ENCODE measurements around the gene CNKSR3. TPM values are rescaled to one million over a fixed set of nuclear protein-coding genes. Genes with fewer than 3 reads are reported as not detected.

The CNKSR3 gene
- polyA plus RNA-seq, 3 donors: not detected

DNA sequence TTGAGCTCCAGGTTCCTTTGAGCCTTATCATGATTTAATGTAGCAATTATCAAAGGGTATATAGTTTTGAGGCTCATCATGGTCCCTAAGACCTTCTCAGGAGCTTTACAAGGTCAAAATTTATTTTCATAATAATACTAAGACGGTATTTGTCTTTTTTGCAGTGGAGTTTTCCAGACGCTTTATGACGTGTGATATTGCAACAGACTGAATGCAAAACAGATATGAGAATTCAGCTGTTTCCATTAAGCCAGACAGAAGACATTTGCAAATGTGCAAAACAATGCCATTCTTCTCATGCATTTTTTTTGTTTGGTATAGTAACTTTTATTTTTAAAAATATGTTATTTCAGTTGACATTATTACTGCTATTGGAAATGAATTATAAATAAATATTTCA, 24.7 kb upstream of the CNKSR3 start:
- TF ChIP-seq, protein P1, sequence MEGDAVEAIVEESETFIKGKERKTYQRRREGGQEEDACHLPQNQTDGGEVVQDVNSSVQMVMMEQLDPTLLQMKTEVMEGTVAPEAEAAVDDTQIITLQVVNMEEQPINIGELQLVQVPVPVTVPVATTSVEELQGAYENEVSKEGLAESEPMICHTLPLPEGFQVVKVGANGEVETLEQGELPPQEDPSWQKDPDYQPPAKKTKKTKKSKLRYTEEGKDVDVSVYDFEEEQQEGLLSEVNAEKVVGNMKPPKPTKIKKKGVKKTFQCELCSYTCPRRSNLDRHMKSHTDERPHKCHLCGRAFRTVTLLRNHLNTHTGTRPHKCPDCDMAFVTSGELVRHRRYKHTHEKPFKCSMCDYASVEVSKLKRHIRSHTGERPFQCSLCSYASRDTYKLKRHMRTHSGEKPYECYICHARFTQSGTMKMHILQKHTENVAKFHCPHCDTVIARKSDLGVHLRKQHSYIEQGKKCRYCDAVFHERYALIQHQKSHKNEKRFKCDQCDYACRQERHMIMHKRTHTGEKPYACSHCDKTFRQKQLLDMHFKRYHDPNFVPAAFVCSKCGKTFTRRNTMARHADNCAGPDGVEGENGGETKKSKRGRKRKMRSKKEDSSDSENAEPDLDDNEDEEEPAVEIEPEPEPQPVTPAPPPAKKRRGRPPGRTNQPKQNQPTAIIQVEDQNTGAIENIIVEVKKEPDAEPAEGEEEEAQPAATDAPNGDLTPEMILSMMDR (IDR thresholded peaks at IDR 0.05): no peak
- H3K27me3 ChIP-seq (ENCODE audit: control insufficient read depth in 2 of 2, insufficient read depth in 2 of 2, low read length in 2 of 2): no peaks in the 10 kb centered on the region
- Mint-ChIP-seq H3K36me3 (no peaks in the 10 kb centered on the region), H3K9me3 (peaks cover 0 to 4% (median 0%) of the 10 kb centered on the region in 7 donors), H3K27me3 (ENCODE audit: low read depth in 3 of 3) (peaks cover 0 to 3% (median 0%) of the 10 kb centered on the region in 3 donors), H3K4me1 (no peaks in the 10 kb centered on the region), H3K27ac (no peak overlapping the region), H3K4me3 (no peak overlapping the region)
- intact Hi-C loops (cut with micrococcal nuclease): no loop called here
- no peak overlapping the region for H3K27ac ChIP-seq (ENCODE audit: low read depth in 1 of 2, low read length in 2 of 2)
- no peak overlapping the region for H3K4me2 ChIP-seq (replicated peaks; ENCODE audit: extremely low read depth, low read length, poor library complexity, severe bottlenecking)
- no CpG with 5 or more reads among the region's 3 CpGs for WGBS (ENCODE audit: insufficient coverage)
- H4K20me1 ChIP-seq (ENCODE audit: insufficient read depth, low read length): no peaks in the 10 kb centered on the region
- H3K79me2 ChIP-seq (ENCODE audit: insufficient read depth, low read length): no peaks in the 10 kb centered on the region
- DNase-seq: no peak
- no peak overlapping the region for H2AFZ ChIP-seq (ENCODE audit: insufficient read depth, low read depth, low read length, poor library complexity, severe bottlenecking)
- no peak overlapping the region for H3K4me3 ChIP-seq (replicated peaks in 1 of 3; ENCODE audit: low read depth in 2 of 3, low read length in 3 of 3)
- no peak overlapping the region for H3K9ac ChIP-seq (ENCODE audit: insufficient read depth, low read length, poor library complexity, severe bottlenecking)
- H3K4me1 ChIP-seq (ENCODE audit: control insufficient read depth in 1 of 2, insufficient read depth in 2 of 2, low read length in 2 of 2): no peaks in the 10 kb centered on the region
- H3K9me3 ChIP-seq (replicated peaks in 1 of 2; ENCODE audit: control insufficient read depth in 1 of 2, insufficient read depth in 1 of 2, low read length in 2 of 2): no peaks in the 10 kb centered on the region
- H3K36me3 ChIP-seq (replicated peaks in 1 of 2; ENCODE audit: control insufficient read depth in 1 of 2, insufficient read depth in 2 of 2, low read length in 2 of 2): no peaks in the 10 kb centered on the region

DNA sequence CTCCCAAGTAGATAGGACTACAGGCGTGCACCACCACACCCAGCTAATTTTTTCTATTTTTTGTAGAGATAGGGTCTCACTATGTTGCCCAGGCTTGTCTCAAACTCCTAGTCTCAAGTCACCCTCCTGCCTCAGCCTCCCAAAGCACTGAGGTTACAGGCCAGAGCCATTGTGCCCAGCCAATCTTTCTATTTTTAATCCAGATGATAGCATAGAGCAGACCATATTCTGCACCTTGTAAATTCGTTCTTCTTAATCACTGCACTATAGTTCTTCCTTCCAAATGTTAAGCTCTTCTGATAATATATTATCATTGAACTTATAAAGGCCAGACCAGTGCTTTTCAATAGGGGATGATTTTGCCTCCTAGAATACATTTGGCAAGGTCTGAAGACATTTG, 24.0 kb upstream of the CNKSR3 start:
- Histone ChIP-seq H3K79me2 (ENCODE audit: insufficient read depth, low read length) (no peaks in the 10 kb centered on the region), H3K9ac (ENCODE audit: insufficient read depth, low read length, poor library complexity, severe bottlenecking) (no peak overlapping the region), H3K9me3 (replicated peaks in 1 of 2; ENCODE audit: control insufficient read depth in 1 of 2, insufficient read depth in 1 of 2, low read length in 2 of 2) (peaks cover 0 to 3% of the 10 kb centered on the region in 2 donors), H2AFZ (ENCODE audit: insufficient read depth, low read depth, low read length, poor library complexity, severe bottlenecking) (no peak overlapping the region), H3K27me3 (ENCODE audit: control insufficient read depth in 2 of 2, insufficient read depth in 2 of 2, low read length in 2 of 2) (no peaks in the 10 kb centered on the region), H3K4me1 (ENCODE audit: control insufficient read depth in 1 of 2, insufficient read depth in 2 of 2, low read length in 2 of 2) (no peaks in the 10 kb centered on the region), H3K4me2 (replicated peaks; ENCODE audit: extremely low read depth, low read length, poor library complexity, severe bottlenecking) (no peak overlapping the region), H3K36me3 (replicated peaks in 1 of 2; ENCODE audit: control insufficient read depth in 1 of 2, insufficient read depth in 2 of 2, low read length in 2 of 2) (no peaks in the 10 kb centered on the region), H4K20me1 (ENCODE audit: insufficient read depth, low read length) (no peaks in the 10 kb centered on the region), H3K27ac (ENCODE audit: low read depth in 1 of 2, low read length in 2 of 2) (no peak overlapping the region), H3K4me3 (replicated peaks in 1 of 3; ENCODE audit: low read depth in 2 of 3, low read length in 3 of 3) (no peak overlapping the region)
- peaks cover 0 to 3% (median 0%) of the 10 kb centered on the region in 3 donors for H3K27me3 Mint-ChIP-seq (ENCODE audit: low read depth in 3 of 3)
- H3K27ac Mint-ChIP-seq: no peak overlapping the region
- intact Hi-C loops (cut with micrococcal nuclease): no loop called here
- H3K36me3 Mint-ChIP-seq: no peaks in the 10 kb centered on the region
- TF ChIP-seq, protein P1 (IDR thresholded peaks at IDR 0.05): no peak
- H3K4me1 Mint-ChIP-seq: no peaks in the 10 kb centered on the region
- peaks cover 0 to 7% (median 1%) of the 10 kb centered on the region in 7 donors for H3K9me3 Mint-ChIP-seq
- H3K4me3 Mint-ChIP-seq: no peak overlapping the region
- WGBS (ENCODE audit: insufficient coverage): no CpG with 5 or more reads among the region's 2 CpGs
- DNase-seq: no peak

Data from CD14-positive monocyte (primary cell).